GM23248 (cell line): ENCODE measurements around the gene DCUN1D2. TPM values are rescaled to one million over a fixed set of nuclear protein-coding genes. Genes with fewer than 3 reads are reported as not detected.

Experiments
- DNase-seq: peaks from one replicate; pipeline ENCODE4 v3.0.0-alpha.2; 2015
- H2AFZ ChIP-seq: fragments of 200-600 bp; sonication (generic); 2 replicates; pipeline ENCODE4 v1.6.1; 2016; ENCODE audit warnings: antibody characterized with exemption
- H3F3A ChIP-seq: fragments of 200-600 bp; sonication (generic); 2 replicates; pipeline ENCODE4 v1.6.1; 2016; ENCODE audit warnings: mild to moderate bottlenecking, antibody characterized with exemption, mixed run types; ENCODE audit not compliant: insufficient read depth
- H3K27ac ChIP-seq: fragments of 200-600 bp; sonication (generic); 2 replicates; pipeline ENCODE4 v1.5.1; 2016; ENCODE audit warnings: mild to moderate bottlenecking
- H3K27me3 ChIP-seq: fragments of 200-600 bp; sonication (generic); replicated peaks from 2 replicates; pipeline ENCODE4 v1.6.1; 2016; ENCODE audit warnings: mild to moderate bottlenecking; ENCODE audit not compliant: insufficient read depth
- H3K36me3 ChIP-seq: fragments of 200-600 bp; sonication (generic); 2 replicates; pipeline ENCODE4 v1.6.1; 2016; ENCODE audit warnings: low read depth, mild to moderate bottlenecking
- H3K4me1 ChIP-seq: fragments of 200-600 bp; sonication (generic); 2 replicates; pipeline ENCODE4 v1.6.1; 2016; ENCODE audit warnings: mild to moderate bottlenecking; ENCODE audit not compliant: insufficient read depth
- H3K4me2 ChIP-seq: fragments of 200-600 bp; sonication (generic); one replicate; pipeline ENCODE4 v1.6.1; 2016; ENCODE audit warnings: mild to moderate bottlenecking; ENCODE audit not compliant: unreplicated experiment
- H3K4me3 ChIP-seq: fragments of 200-600 bp; sonication (generic); 2 replicates; pipeline ENCODE4 v1.5.1; 2016; ENCODE audit warnings: mild to moderate bottlenecking
- H3K79me2 ChIP-seq: fragments of 200-600 bp; sonication (generic); 2 replicates; pipeline ENCODE4 v1.6.1; 2016; ENCODE audit warnings: mild to moderate bottlenecking; ENCODE audit not compliant: insufficient read depth
- H3K9ac ChIP-seq: fragments of 200-600 bp; sonication (generic); 2 replicates; pipeline ENCODE4 v1.6.1; 2016; ENCODE audit warnings: mild to moderate bottlenecking
- H3K9me2 ChIP-seq: fragments of 200-600 bp; sonication (generic); 2 replicates; pipeline ENCODE4 v1.6.1; 2016; ENCODE audit warnings: mixed run types, mild to moderate bottlenecking, moderate library complexity; ENCODE audit not compliant: insufficient read depth
- H3K9me3 ChIP-seq: fragments of 200-600 bp; sonication (generic); one replicate; pipeline ENCODE4 v1.6.1; 2017; ENCODE audit warnings: low read depth
- H4K20me1 ChIP-seq: fragments of 200-600 bp; sonication (generic); 2 replicates; pipeline ENCODE4 v1.6.0; 2016; ENCODE audit not compliant: insufficient read depth
- EZH2 ChIP-seq: fragments of 200-600 bp; sonication (generic); IDR thresholded peaks from 2 replicates; pipeline ENCODE4 v1.6.1; 2018; ENCODE audit warnings: antibody characterized with exemption, mild to moderate bottlenecking; ENCODE audit not compliant: insufficient read depth, poor library complexity, severe bottlenecking
- EZH2phosphoT487 ChIP-seq: fragments of 200-600 bp; sonication (generic); IDR thresholded peaks from 2 replicates; pipeline ENCODE4 v1.6.1; 2018; ENCODE audit warnings: antibody characterized with exemption, moderate library complexity, mild to moderate bottlenecking, low read depth; ENCODE audit not compliant: insufficient read depth
- WGBS, 2 experiments: methylation state at CpG; one replicate each; pipeline ENCODE4 v1.1.6; 2015 to 2017; ENCODE audit warnings: low lambda C conversion rate in 2 of 2, low coverage in 1 of 2; ENCODE audit errors: missing lambda C conversion rate in 2 of 2; 5-methylcytosine and 5-hydroxymethylcytosine counted together
- in situ Hi-C: fragments of 300-500 bp; cut with MboI; formaldehyde crosslinking; loops from 2 replicates; pipeline ENCODE4 v1.15.0; 2020
- polyA plus RNA-seq: library from polyadenylated mRNA; unstranded; fragments of >200 nt; fragmentation: Nextera tagmentation; extraction: Ambion mirVana; gene quantifications from 2 replicates; pipeline ENCODE4 v1.2.1, GENCODE V29; 2016
- total RNA-seq: library from RNA; depleted of rRNA; stranded (reverse); fragments of >200 nt; shearing (Covaris generic); gene quantifications from 2 replicates; pipeline ENCODE4 v1.2.3, GENCODE V29; 2014

Gene DCUN1D2
- total and polyA plus RNA-seq, 2 experiments from 2014 or later: 7.2 to 9.9 TPM

DNA sequence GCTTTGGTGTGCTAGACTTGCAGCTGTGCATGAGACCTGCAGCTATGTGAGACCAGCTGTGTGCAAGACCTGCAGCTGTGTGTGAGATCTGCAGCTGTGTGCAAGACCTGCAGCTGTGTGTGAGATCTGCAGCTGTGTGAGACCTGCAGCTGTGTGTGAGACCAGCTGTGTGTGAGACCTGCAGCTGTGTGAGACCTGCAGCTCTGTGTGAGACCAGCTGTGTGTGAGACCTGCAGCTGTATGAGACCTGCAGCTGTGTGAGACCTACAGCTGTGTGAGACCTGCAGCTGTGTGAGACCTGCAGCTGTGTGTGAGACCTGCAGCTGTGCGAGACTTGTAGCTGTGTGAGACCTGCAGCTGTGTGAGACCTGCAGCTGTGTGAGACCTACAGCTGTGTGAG is 6.7 kb upstream of the DCUN1D2 start:
- Histone ChIP-seq H3K27me3 (no peaks in the 10 kb centered on the region), H3K4me2 (no peak overlapping the region), H3F3A (peaks cover 38% of the 10 kb centered on the region), H3K27ac (no peak overlapping the region), H3K9me3 (no peaks in the 10 kb centered on the region), H2AFZ (no peak overlapping the region), H3K9ac (no peak overlapping the region), H3K79me2 (peaks cover 94% of the 10 kb centered on the region), H3K9me2 (no peaks in the 10 kb centered on the region), H4K20me1 (peaks cover 7% of the 10 kb centered on the region; the same call in 1 of the 2 replicates), H3K4me1 (peaks cover 29% of the 10 kb centered on the region), H3K36me3 (peaks cover 66% of the 10 kb centered on the region), H3K4me3 (no peak overlapping the region)
- no peak for TF ChIP-seq EZH2
- no peak for TF ChIP-seq EZH2phosphoT487
- 73 to 80% methylated on average over 1 of the region's 1 CpG for WGBS, 2 experiments
- in situ Hi-C loops: no loop called here
- no peak for DNase-seq

DNA sequence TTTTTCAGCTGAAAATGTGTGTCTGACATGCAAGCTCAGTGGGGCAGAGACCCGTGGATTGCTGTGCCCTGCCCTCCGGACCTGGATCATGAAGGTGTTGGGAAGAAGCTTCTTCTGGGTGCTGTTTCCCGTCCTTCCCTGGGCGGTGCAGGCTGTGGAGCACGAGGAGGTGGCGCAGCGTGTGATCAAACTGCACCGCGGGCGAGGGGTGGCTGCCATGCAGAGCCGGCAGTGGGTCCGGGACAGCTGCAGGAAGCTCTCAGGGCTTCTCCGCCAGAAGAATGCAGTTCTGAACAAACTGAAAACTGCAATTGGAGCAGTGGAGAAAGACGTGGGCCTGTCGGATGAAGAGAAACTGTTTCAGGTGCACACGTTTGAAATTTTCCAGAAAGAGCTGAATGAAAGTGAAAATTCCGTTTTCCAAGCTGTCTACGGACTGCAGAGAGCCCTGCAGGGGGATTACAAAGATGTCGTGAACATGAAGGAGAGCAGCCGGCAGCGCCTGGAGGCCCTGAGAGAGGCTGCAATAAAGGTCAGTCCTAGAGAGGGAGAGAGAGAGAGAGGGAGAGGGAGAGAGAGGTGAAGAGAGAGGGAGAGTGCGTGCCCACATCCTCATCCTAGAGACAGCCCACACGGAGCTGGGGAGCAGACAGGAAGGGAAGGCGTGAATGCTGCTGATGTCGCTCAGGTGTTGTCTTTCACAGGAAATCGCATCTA is 5.1 kb upstream of the DCUN1D2 start:
- peaks cover 50% of the 10 kb centered on the region for H3K36me3 ChIP-seq
- H3K27me3 ChIP-seq: no peaks in the 10 kb centered on the region
- H3K79me2 ChIP-seq: peaks cover 90% of the 10 kb centered on the region
- H3K4me2 ChIP-seq: no peak overlapping the region
- no peak for DNase-seq
- no peaks in the 10 kb centered on the region for H3K9me3 ChIP-seq
- TF ChIP-seq EZH2 (no peak), EZH2phosphoT487 (no peak)
- H4K20me1 ChIP-seq: peaks cover 7% of the 10 kb centered on the region; the same call in 1 of the 2 replicates
- H3K4me3 ChIP-seq: no peak overlapping the region
- peaks cover 42% of the 10 kb centered on the region for H3F3A ChIP-seq
- in situ Hi-C loops: no loop called here
- H3K9ac ChIP-seq: no peak overlapping the region
- WGBS, 2 experiments: 85 to 86% methylated on average over 26 of the region's 26 CpGs
- H2AFZ ChIP-seq: no peak overlapping the region
- H3K27ac ChIP-seq: no peak overlapping the region
- H3K9me2 ChIP-seq: no peaks in the 10 kb centered on the region
- H3K4me1 ChIP-seq: peaks cover 33% of the 10 kb centered on the region

DNA sequence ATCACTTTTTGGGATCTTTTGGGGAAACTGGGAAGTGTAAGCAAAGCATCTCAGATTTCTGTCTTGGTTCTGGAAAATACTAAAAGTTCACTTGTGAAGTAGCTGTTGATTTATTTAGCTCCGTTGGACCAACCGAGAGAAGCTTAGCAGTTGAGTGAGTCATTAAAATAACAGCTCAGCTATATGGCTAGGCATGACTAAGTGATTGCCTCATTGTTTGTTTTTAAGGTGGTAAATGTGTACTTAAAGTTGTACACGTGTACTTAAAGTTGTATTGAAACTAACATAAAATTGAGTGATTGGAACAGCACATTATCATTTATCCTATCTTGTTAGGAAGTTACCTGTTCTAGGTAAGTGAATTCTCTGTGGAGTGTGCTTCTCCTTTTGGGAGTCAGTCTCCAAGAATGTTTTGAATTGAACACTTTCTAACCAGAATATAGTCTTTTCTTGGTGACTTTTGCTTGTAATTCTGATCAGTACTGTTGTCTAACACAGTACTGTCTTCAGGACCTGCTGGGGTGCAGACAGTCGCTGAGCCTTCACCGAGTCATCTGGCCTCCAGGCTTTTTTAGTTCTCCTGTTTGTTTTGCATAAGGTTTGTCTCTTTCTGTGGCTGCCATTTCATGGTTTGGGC is 2.9 kb upstream of the DCUN1D2 start:
- Histone ChIP-seq H2AFZ (no peak overlapping the region), H3K27ac (peak overlapping the region; percentile 90), H3K9me2 (no peaks in the 10 kb centered on the region), H3K36me3 (peaks cover 28% of the 10 kb centered on the region), H3K4me3 (peak overlapping the region; percentile 89), H3K9me3 (no peaks in the 10 kb centered on the region), H4K20me1 (peaks cover 7% of the 10 kb centered on the region; the same call in 1 of the 2 replicates), H3F3A (peaks cover 42% of the 10 kb centered on the region), H3K4me1 (peaks cover 37% of the 10 kb centered on the region), H3K79me2 (peaks cover 84% of the 10 kb centered on the region), H3K9ac (peak overlapping the region; percentile 95), H3K27me3 (no peaks in the 10 kb centered on the region), H3K4me2 (peak overlapping the region; percentile 98)
- 11% methylated on average over 5 of the region's 5 CpGs for WGBS, 2 experiments
- in situ Hi-C loops: no loop called here
- DNase-seq: peak; percentile 96
- no peak for TF ChIP-seq EZH2
- no peak for TF ChIP-seq EZH2phosphoT487

DNA sequence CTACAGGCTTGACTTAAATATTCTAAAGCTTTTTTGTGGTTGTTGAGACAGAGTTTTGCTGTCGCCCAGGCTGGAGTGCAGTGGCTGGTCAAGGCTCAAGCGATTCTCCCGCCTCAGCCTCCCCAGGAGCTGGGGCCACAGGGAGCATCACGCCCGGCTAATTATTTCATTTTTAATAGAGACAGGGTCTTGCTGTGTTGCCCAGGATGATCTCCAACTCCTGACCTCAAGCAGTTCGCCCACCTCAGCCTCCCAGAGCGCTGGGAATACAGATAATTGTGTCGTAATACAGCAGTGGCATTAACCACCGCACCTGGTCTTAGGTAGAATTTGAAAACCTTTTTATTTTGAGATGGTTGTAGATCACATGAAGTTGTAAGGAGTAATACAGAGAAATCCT is 1.5 kb upstream of the DCUN1D2 start:
- Histone ChIP-seq H2AFZ (peak overlapping the region; percentile 70), H3K36me3 (peaks cover 21% of the 10 kb centered on the region), H3K27me3 (no peaks in the 10 kb centered on the region), H3K9me2 (no peaks in the 10 kb centered on the region), H3K27ac (peak overlapping the region; percentile 90), H3K9ac (peak overlapping the region; percentile 95), H3K4me1 (peaks cover 39% of the 10 kb centered on the region), H3K9me3 (no peaks in the 10 kb centered on the region), H4K20me1 (peaks cover 6% of the 10 kb centered on the region; the same call in 1 of the 2 replicates), H3F3A (peaks cover 45% of the 10 kb centered on the region), H3K4me2 (peak overlapping the region; percentile 98), H3K4me3 (peak overlapping the region; percentile 89), H3K79me2 (peaks cover 84% of the 10 kb centered on the region)
- TF ChIP-seq EZH2: no peak
- TF ChIP-seq EZH2phosphoT487: no peak
- in situ Hi-C loops: no loop called here
- WGBS, 2 experiments: 37 to 41% methylated on average over 9 of the region's 9 CpGs
- no peak for DNase-seq
